ENCODE results near the gene PFKM.
"Not testable (repeated sequence)": the region's sequence is repeated elsewhere in the genome, so short reads cannot be mapped to it uniquely, and the experiment has no call there.

Gene PFKM

GRCh38 chr12:48119078-48119833, at the start of gene PFKM:
Gene PFKM, plus strand, starts transcription at chr12:48119364. Its CDS starts 3,411 bp downstream, at chr12:48122775.
- DNase-seq, result peak; percentile 88

DNA sequence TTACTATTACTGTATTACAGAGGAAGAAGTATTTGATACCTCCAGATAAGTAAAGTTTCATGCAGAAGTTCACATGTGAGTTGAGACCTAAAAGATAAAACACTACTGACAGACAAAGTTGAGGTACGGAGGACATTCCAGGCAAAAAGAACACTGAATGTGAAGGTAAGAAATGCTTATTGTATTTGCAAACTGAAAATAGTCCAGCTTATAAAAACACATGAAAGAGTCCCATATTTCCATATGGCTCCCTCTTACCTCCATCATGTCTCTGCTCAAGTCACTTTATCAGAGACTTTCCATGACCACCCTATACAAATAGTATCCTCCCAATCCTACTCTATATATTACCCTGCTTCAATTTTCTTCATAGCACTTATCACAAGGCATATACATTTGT, 49.1 kb upstream of the PFKM start:
- DNase-seq, result no peak

- no peak for DNase-seq
Observed at GRCh38 chr12:48070731-48071130, 48.4 kb upstream of the PFKM start.

DNA sequence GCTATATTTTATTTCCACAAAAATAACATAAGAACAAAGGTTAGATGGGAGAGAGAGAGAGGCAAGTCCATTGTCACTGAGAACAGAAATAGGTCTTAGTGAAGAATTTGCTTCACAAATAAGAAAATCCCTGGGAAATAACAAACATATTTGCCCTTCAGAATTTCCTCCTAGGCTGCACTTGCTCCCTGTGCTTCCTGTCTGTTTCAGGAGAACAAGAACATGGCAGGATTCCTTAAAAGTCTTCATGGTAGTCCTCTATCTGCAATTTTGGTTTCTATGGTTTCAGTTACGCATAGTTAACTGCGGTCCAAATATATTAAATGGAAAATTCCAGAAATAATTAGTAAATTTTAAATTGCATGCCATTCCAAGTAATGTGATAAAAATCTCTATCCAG, 47.4 kb upstream of the PFKM start:
- DNase-seq, result no peak

GRCh38 chr12:48072266-48072665, 46.9 kb upstream of the PFKM start:
- DNase-seq, result no peak

DNA sequence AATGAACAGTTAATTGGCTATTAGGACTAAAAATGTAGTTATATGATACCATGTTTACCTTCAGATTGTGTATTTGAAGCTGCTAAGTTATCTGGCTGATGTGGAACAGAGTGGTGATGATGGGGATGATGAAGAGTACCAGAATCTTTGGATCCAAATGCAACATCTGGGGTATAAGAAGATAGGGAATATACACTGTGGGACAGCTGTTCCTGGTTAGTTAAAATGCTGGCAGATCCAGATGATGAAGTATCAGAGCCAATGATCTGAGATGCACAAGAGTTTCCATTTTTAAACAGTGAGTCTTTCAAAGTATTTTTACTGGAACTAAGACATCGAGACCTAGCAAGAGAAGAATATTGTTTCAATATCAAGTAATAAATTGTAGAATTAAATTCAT, 44.9 kb upstream of the PFKM start:
- no peak for DNase-seq

DNA sequence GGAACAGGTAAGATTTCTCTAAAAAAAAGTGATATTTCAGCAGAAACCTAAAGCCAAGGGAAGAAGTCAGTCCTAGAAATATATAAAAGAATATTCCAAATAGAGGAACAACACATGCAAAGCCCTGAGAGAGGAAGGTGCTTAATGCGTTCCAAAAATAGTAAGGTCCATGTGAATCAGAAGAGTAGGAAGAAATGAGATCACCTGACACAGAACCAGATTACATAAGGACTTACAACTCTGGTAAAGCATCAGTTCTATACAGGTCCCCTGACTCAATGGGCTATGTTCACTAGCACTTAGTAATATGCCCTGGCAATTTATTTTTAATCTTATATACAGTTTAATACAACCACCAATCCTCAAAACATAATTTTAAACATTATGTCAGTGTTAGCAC, 43.3 kb upstream of the PFKM start:
- DNase-seq, result no peak

GRCh38 chr12:48077111-48077510, 42.1 kb upstream of the PFKM start:
- DNase-seq, result no peak

GRCh38 chr12:48078901-48079300, 40.3 kb upstream of the PFKM start:
- no peak for DNase-seq

DNA sequence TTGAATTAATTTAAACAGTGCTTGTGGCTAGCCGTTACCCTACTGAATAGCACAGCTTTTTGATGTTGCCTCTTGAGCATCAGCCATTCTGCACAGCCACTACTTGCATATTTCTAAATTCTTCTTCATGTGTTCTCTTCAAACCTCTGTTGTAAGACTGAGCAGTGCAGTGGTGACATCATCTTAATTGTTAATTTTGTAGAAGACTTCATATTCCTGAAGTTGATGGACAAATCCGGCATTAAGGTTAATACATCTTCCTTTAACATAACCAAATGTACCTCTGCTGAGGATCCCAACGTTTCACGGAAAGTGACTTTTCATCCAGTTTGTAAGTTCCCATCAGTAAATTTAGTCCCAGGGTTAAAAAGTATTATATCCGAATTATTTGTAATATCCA, 38.9 kb upstream of the PFKM start:
- no peak for DNase-seq

DNA sequence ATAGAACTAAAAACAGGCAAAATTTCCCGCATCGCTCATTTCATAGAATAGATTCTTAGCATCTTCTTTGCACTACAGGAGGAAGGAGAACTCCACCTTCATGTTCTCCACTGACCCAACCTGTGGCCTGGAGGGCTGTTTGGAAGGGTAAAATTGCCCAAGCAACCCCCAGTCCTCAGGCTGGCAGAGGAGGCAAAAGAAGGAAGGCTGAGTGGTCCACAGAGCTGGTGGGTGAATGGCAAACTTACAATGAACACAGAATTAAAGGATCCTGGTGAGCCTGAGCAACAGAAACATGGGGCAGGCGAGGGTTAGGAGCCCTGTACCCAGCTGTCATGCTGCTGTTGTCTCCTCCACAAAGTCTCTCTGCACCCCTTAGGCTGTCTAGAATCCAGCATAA, 38.3 kb upstream of the PFKM start:
- no peak for DNase-seq

GRCh38 chr12:48084066-48084465, 35.1 kb upstream of the PFKM start:
- no peak for DNase-seq

- no peak for DNase-seq
Observed at GRCh38 chr12:48084841-48085460, 34.2 kb upstream of the PFKM start.

DNA sequence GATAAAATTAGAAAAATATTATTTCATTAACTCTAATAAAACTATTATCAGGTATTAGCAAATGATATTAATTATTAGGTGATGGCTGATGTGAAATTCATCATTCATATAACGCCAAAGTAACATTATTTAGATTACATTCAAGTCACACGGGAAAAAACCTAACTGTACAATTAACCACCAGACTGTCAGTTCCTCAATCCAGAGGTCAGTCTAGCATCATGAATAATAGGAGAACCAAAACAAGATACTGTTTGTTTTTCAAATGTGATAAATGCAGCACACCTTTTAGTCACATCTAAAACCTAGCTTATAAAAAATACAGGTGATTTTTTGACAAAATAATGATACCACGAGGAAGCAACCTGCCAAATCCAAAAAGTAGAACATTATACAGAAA, 32.8 kb upstream of the PFKM start:
- no peak for DNase-seq

- no peak for DNase-seq
Observed at GRCh38 chr12:48092611-48093010, 26.6 kb upstream of the PFKM start.

- no peak for DNase-seq
Observed at GRCh38 chr12:48104531-48104930, 14.6 kb upstream of the PFKM start.

GRCh38 chr12:48105321-48105866, 13.8 kb upstream of the PFKM start:
- DNase-seq, result no peak

GRCh38 chr12:48105867-48106680, 13.1 kb upstream of the PFKM start, which contains the start of gene SENP1:
Gene SENP1, minus strand, starts transcription at chr12:48106079. Its CDS starts 4,607 bp downstream, at chr12:48101472.
- peak; percentile 95 for DNase-seq

- no peak for DNase-seq
Observed at GRCh38 chr12:48106681-48107613, 12.2 kb upstream of the PFKM start.

GRCh38 chr12:48109424-48109823, 9.7 kb upstream of the PFKM start:
- no peak for DNase-seq

- DNase-seq, result no peak
Observed at GRCh38 chr12:48110691-48111311, 8.4 kb upstream of the PFKM start.

- DNase-seq, result not testable (repeated sequence)
Observed at GRCh38 chr12:48111312-48111693, 7.9 kb upstream of the PFKM start.

Measured in right forelimb (tissue), 1 donor.